Measurements from ENCODE around the gene CNTNAP5. TPM values are rescaled to one million over a fixed set of nuclear protein-coding genes. Genes with fewer than 3 reads are reported as not detected.

Gene CNTNAP5
- total and polyA plus RNA-seq, 5 experiments from 2014 or later, result not detected

DNA sequence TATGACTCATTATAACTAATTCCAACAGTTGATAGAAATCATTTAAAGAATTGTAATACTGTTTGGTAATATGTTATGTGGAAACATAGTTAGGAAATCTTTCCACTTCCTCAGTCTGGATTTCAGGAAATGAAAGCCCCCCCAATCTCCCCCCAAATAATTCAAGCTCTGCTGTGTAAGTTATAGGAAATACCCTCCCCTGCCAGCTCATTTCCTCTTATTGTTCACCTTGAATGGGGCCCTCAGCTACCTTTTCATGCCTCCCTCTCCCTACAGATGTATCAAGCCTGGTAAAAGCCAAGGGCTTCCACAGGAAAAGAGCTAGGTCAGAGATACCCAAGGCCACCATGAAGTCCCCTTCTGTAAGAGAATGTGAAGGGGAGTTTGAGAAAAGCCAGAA lies 155.5 kb downstream of the CNTNAP5 start:
- ATAC-seq (no peak), DNase-seq (no peak)
- Mint-ChIP-seq H3K27me3 (no peaks in the 10 kb centered on the region), H3K9me3 (peaks cover 0 to 21% (median 6%) of the 10 kb centered on the region in 9 donors), H3K27ac (no peak overlapping the region), H3K36me3 (peaks cover 0 to 6% (median 0%) of the 10 kb centered on the region in 3 donors), H3K4me3 (no peak overlapping the region), H3K4me1 (no peaks in the 10 kb centered on the region)
- POLR2A ChIA-PET, result no interaction called here

DNA sequence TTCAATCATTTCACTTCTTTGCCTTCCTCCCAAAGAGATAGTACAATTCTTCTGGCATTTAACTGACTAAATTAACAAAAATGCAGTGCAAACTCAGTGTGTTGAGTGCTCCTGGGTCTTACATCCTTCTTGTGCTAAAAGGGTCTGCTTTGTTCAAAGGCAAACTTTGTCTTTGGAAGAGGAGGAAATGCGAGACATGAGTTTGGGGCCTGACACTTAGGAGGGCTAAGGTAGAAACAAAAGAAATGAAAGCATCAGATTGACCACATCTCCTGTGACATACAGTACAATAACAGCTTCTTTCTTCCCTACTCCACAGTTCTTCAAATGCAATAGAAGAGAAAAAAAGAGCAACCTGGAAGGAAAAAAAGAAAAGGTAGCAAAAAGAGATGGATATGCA lies 161.7 kb downstream of the CNTNAP5 start:
- Mint-ChIP-seq H3K9me3 (peaks cover 0 to 20% (median 3%) of the 10 kb centered on the region in 9 donors), H3K4me3 (no peak overlapping the region), H3K27me3 (no peaks in the 10 kb centered on the region), H3K27ac (no peak overlapping the region), H3K36me3 (no peaks in the 10 kb centered on the region), H3K4me1 (no peaks in the 10 kb centered on the region)
- DNase-seq (no peak), ATAC-seq (no peak)
- POLR2A ChIA-PET, result no interaction called here

DNA sequence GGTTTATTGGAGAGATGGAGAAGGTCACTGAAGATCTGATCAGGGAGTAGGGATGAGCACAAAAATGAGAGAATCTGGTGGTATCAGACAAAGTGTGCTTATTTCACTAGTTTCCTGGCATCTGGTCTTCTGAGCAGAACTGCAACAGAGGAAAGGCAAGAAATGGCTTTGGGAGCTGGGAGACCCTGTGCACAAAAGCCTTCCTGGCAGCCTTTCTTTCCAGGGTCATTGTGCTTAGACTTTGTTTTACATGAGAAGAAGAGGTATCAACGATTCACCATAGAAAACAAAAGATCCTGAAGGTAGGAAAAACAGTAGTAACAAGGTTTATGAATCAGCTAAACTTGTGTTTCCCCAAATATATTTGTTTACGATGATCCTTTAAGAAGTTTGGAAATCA lies 162.9 kb downstream of the CNTNAP5 start:
- no peaks in the 10 kb centered on the region for H3K27me3 Mint-ChIP-seq
- peaks cover 0 to 22% (median 4%) of the 10 kb centered on the region in 9 donors for H3K9me3 Mint-ChIP-seq
- no peak overlapping the region for H3K4me3 Mint-ChIP-seq
- H3K27ac Mint-ChIP-seq, result no peak overlapping the region
- ATAC-seq (no peak), DNase-seq (no peak)
- H3K36me3 Mint-ChIP-seq, result no peaks in the 10 kb centered on the region
- POLR2A ChIA-PET, result no interaction called here
- H3K4me1 Mint-ChIP-seq, result no peaks in the 10 kb centered on the region

DNA sequence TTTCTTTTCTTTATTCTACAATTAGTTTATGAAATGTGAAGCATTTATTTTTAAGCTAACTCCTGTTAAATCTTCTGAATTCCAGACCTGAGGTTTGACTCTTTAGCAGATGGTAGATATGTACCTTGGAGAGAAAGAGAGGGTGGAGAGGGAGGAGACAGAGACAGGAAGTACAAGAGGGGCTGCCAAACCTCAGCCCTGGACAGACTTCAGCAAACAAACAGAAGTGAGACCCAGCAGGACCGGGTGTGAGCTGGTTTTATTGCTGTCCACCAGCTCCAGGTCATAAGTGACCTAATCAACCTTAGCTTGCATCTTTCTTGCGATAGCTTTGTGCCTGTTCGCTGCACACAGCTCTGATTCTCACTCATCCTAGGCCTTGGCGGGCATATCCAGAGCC lies 168.6 kb downstream of the CNTNAP5 start:
- Mint-ChIP-seq H3K27ac (no peak overlapping the region), H3K4me3 (no peak overlapping the region), H3K9me3 (peaks cover 0 to 21% (median 2%) of the 10 kb centered on the region in 9 donors), H3K4me1 (no peaks in the 10 kb centered on the region), H3K36me3 (no peaks in the 10 kb centered on the region), H3K27me3 (peaks cover 0 to 2% (median 0%) of the 10 kb centered on the region in 5 donors)
- POLR2A ChIA-PET, result no interaction called here
- no peak for ATAC-seq
- DNase-seq, result no peak

DNA sequence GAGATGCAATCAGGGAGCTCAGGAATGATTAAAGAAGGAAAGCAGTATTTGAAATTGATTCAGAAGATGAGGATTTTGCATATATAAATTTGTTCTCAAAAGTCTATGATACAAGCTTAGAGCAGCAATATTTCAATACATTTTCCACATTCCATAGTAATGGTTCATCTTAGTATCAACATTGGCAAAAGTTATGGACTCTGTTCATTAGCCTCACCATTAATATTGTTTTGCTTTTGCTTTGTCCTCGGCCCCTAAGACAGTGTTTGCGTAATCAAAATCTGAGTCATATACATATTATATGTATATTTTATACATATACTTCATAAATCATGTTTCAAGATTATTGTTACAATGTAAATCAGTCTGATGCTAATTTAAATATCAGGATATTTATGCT lies 176.6 kb downstream of the CNTNAP5 start:
- Mint-ChIP-seq H3K4me1 (no peaks in the 10 kb centered on the region), H3K36me3 (no peaks in the 10 kb centered on the region), H3K27me3 (no peaks in the 10 kb centered on the region), H3K27ac (no peak overlapping the region), H3K4me3 (no peak overlapping the region), H3K9me3 (peaks cover 0 to 27% (median 10%) of the 10 kb centered on the region in 9 donors)
- ATAC-seq, result no peak
- POLR2A ChIA-PET, result no interaction called here
- DNase-seq, result no peak

DNA sequence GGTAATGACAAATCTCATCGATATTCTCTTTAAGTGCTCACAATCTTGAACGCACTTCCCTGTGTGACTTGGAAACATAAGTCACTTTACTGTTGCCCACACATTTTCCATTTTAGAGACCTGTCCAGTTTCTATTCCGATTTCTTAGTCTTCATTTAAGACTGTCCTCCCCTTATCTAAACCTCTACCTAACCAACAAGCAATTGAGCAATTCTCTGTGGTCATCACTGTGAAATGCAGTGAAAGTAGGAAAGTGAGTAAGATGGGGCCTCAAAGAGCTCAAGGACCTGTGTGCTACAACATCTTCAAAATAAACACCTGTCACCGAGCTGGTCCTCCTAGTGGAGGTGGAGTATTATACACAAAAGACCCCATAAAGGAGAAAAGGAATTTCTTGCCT lies 184.4 kb downstream of the CNTNAP5 start:
- Mint-ChIP-seq H3K4me3 (no peak overlapping the region), H3K27me3 (no peaks in the 10 kb centered on the region), H3K9me3 (peaks cover under 1 to 12% (median 6%) of the 10 kb centered on the region in 9 donors), H3K36me3 (no peaks in the 10 kb centered on the region), H3K4me1 (no peaks in the 10 kb centered on the region), H3K27ac (no peak overlapping the region)
- POLR2A ChIA-PET, result no interaction called here
- ATAC-seq, result no peak
- no peak for DNase-seq

DNA sequence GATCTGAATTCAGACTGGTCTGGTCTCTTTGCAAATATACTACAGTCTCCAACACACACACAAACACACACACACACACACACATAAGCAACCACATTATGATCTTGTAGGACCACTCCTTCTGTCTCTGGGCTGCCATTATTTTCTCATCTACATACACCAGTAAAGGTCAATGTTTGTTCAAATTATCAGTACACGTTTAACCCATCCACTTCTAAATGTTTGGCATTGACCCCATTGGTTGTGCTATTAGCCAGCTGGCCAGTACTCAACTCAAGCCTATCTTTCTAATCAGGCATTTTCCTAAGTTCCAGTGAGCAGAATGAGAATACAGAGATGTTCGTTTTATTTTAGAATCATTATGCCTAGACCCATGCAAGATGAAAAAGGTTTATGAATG lies 186.4 kb downstream of the CNTNAP5 start:
- H3K9me3 Mint-ChIP-seq, result peaks cover 0 to 11% (median 4%) of the 10 kb centered on the region in 9 donors
- H3K36me3 Mint-ChIP-seq, result no peaks in the 10 kb centered on the region
- H3K27me3 Mint-ChIP-seq, result no peaks in the 10 kb centered on the region
- no peak for ATAC-seq
- POLR2A ChIA-PET, result no interaction called here
- no peak overlapping the region for H3K4me3 Mint-ChIP-seq
- H3K4me1 Mint-ChIP-seq, result no peaks in the 10 kb centered on the region
- no peak overlapping the region for H3K27ac Mint-ChIP-seq
- no peak for DNase-seq

DNA sequence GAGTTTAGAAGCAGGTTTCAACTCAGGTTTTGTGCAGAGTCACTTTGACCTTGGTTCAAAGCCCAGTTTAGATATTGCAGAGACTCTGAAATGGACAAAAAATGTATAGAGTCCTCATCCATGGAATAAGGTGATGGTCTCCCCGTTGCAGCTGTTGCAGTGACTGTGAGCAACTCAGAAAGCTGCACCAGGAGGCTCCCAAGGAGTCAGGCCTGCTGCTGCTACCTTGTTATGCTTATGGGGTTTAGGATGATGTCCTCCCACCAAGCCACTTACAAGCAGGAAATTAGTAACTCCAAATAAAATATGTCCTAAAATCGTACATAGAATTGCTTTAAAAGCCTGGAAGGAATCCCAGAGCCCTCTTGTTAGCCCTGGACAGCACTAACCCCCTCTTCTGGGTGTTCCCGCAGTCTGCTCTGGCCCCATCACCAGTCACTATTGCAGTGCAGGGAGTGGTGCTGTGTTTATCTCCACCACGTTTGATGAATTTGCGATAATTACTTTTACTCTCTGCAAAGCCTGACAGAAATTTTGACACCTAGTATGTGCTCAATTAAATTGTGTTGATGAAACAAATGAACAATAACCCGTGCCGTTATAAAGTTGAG lies 189.0 kb downstream of the CNTNAP5 start:
- Mint-ChIP-seq H3K36me3 (no peaks in the 10 kb centered on the region), H3K27me3 (no peaks in the 10 kb centered on the region), H3K27ac (no peak overlapping the region), H3K4me3 (no peak overlapping the region), H3K9me3 (peaks cover 0 to 17% (median 3%) of the 10 kb centered on the region in 9 donors), H3K4me1 (no peaks in the 10 kb centered on the region)
- POLR2A ChIA-PET, result no interaction called here
- DNase-seq (no peak), ATAC-seq (no peak)

DNA sequence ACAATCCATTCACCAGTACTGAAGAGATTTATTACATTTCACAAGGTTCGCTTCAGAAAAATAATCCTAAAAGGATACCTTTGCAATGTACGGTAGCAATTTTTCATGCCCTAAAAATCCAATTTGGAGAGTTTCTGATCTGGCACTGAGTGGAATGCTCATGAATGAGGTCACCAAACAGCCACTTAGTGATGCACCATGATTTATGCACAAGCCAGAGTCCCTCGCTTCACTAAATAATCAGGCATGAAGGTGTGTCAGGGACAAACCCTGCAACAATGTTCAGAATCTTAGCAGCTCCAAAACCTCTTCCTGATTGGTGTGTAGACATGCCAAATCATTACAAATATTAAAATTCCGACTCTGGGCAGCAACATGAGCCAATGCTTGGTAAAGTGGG lies 221.1 kb downstream of the CNTNAP5 start:
- H3K4me1 Mint-ChIP-seq, result no peaks in the 10 kb centered on the region
- ATAC-seq (no peak), DNase-seq (no peak)
- H3K27ac Mint-ChIP-seq, result no peak overlapping the region
- H3K36me3 Mint-ChIP-seq, result no peaks in the 10 kb centered on the region
- H3K9me3 Mint-ChIP-seq, result peaks cover 0 to 5% (median 2%) of the 10 kb centered on the region in 9 donors
- POLR2A ChIA-PET, result no interaction called here
- no peak overlapping the region for H3K4me3 Mint-ChIP-seq
- H3K27me3 Mint-ChIP-seq, result no peaks in the 10 kb centered on the region

DNA sequence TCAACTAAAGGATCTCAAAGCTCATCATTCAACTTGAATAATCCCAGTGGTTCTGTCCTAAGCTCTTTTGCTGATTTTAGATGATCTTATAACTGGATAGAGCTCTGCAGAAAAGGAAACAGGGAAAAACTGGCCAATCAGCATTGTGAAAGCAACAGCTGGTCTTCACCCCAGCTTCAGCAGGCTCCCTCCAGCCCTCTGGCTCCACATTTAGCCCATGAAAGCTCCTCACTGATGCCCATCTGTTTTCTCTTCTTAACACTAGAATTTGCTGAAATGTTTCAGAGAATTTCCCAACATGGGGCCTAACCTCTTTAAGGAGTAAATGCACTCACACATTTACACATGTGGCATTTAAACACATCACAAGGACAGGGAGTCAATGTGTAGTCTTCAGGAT lies 223.3 kb downstream of the CNTNAP5 start:
- no peak overlapping the region for H3K4me3 Mint-ChIP-seq
- POLR2A ChIA-PET, result no interaction called here
- no peaks in the 10 kb centered on the region for H3K36me3 Mint-ChIP-seq
- H3K27ac Mint-ChIP-seq, result no peak overlapping the region
- no peak for DNase-seq
- no peaks in the 10 kb centered on the region for H3K4me1 Mint-ChIP-seq
- peaks cover 0 to 16% (median 0%) of the 10 kb centered on the region in 9 donors for H3K9me3 Mint-ChIP-seq
- ATAC-seq, result no peak
- H3K27me3 Mint-ChIP-seq, result no peaks in the 10 kb centered on the region

DNA sequence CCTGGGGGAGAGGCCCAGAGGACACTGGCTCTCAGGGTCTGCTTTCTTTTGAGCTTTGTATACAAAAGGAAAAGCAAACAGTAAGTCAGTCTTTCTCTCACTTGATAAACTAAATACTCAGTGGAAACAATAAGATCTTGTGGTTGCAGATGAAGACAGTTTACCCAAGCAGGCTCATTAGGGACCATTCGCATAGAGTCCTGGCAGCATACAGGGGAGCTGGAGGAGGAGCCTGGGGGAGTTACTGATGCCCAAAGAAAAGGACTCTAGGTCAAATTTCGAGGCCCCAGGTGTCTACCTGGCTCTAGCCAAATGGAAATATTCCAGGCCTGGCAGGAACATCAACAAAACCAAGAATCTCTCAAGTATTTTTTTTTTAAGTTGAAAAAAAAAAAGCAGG lies 225.3 kb downstream of the CNTNAP5 start:
- POLR2A ChIA-PET, result no interaction called here
- no peak overlapping the region for H3K27ac Mint-ChIP-seq
- ATAC-seq, result no peak

DNA sequence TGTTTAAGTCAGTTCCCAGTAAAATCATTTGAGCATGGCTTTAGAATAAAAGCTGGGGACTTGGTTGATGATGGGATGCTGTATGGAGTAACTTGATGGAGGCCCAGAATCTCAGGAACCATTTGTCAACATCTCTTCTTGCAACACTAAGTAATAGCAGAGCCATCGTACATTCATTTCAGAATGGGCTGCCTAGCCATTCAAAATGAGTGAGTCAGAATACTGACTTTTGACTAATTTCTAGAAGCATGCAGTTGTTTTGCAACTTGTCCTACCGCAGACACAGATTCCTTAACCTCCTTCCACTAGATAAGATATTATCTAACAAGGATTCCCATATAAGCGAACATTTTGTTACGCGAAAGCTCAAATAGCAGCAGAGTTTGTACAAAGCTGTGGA lies 229.5 kb downstream of the CNTNAP5 start:
- Mint-ChIP-seq H3K36me3 (no peaks in the 10 kb centered on the region), H3K27ac (no peak overlapping the region), H3K4me1 (no peaks in the 10 kb centered on the region), H3K4me3 (no peak overlapping the region), H3K27me3 (no peaks in the 10 kb centered on the region), H3K9me3 (peaks cover 0 to 16% (median 5%) of the 10 kb centered on the region in 9 donors)
- DNase-seq (no peak), ATAC-seq (no peak)
- POLR2A ChIA-PET, result no interaction called here

More for the DNA sequence above, 225.3 kb downstream of the CNTNAP5 start:
- Mint-ChIP-seq H3K36me3 (no peaks in the 10 kb centered on the region), H3K27me3 (no peaks in the 10 kb centered on the region), H3K4me1 (no peaks in the 10 kb centered on the region), H3K4me3 (no peak overlapping the region), H3K9me3 (peaks cover 0 to 16% (median 0%) of the 10 kb centered on the region in 9 donors)
- DNase-seq, result no peak

DNA sequence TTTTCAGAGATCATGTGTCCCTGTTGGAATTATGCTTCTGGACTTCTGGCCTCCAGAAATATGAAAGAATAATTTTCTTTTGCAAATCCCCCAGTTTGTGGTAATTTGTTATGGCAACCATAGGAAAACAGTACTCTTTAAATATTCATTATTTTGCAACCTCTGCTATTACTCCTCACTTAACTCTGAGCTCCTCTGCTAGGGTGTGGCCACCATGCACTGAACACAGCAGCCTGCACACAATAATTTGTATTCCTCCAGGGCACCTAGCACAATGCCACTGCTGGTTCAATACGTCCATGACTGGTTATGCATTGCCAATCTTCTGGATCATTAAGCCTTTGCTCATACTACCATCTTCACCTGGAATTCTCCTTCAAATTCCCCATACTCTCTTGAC lies 232.0 kb downstream of the CNTNAP5 start:
- no peaks in the 10 kb centered on the region for H3K4me1 Mint-ChIP-seq
- no peaks in the 10 kb centered on the region for H3K36me3 Mint-ChIP-seq
- H3K27me3 Mint-ChIP-seq, result no peaks in the 10 kb centered on the region
- H3K9me3 Mint-ChIP-seq, result peaks cover 0 to 14% (median 4%) of the 10 kb centered on the region in 9 donors
- DNase-seq (no peak), ATAC-seq (no peak)
- H3K4me3 Mint-ChIP-seq, result no peak overlapping the region
- no peak overlapping the region for H3K27ac Mint-ChIP-seq
- POLR2A ChIA-PET, result no interaction called here

DNA sequence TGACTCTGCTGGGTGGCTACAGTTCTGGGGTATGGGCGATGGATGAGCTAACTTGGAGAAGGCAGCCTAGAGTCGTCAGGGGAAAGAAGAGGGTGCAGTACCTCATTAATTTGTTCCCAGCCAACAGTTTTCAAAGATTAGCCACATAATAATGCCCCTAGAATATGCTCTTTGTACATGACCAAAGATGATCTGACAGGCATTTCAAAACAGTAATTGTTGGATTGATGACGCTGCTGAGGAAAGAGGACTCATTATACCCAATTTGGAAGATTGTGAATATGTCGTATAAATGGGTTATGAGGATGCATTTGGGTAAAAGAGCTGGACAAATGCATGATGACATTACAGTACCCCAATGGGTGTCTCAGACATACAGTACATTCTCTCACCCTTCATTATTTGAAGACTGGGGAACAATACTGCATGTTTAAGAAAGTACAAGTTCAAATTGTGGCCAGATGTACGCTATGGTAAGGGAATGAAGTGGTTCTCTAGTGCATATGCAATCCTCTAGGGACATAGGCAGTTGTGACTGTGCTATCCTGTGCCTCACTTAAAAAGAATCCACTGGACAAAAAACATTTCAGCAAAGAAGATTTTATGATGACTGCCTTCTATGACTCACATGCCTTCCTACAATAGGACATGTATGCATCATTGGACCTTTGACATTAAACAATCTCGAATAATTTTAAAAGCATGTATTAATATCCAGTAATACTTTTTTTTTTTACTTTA lies 233.2 kb downstream of the CNTNAP5 start:
- Mint-ChIP-seq H3K4me1 (no peaks in the 10 kb centered on the region), H3K9me3 (peaks cover 0 to 14% (median 3%) of the 10 kb centered on the region in 9 donors), H3K27ac (no peak overlapping the region), H3K27me3 (no peaks in the 10 kb centered on the region), H3K4me3 (no peak overlapping the region), H3K36me3 (no peaks in the 10 kb centered on the region)
- no peak for ATAC-seq
- POLR2A ChIA-PET, result no interaction called here
- no peak for DNase-seq
